GM19452 (cell line): ENCODE results near the gene ARHGAP5.

Experiments used
- ATAC-seq: cut with Tn5 transposase; IDR thresholded peaks from one replicate; pipeline ENCODE4 v1.9.1; 2021; ENCODE audit not compliant: unreplicated experiment

ARHGAP5 gene, protein sequence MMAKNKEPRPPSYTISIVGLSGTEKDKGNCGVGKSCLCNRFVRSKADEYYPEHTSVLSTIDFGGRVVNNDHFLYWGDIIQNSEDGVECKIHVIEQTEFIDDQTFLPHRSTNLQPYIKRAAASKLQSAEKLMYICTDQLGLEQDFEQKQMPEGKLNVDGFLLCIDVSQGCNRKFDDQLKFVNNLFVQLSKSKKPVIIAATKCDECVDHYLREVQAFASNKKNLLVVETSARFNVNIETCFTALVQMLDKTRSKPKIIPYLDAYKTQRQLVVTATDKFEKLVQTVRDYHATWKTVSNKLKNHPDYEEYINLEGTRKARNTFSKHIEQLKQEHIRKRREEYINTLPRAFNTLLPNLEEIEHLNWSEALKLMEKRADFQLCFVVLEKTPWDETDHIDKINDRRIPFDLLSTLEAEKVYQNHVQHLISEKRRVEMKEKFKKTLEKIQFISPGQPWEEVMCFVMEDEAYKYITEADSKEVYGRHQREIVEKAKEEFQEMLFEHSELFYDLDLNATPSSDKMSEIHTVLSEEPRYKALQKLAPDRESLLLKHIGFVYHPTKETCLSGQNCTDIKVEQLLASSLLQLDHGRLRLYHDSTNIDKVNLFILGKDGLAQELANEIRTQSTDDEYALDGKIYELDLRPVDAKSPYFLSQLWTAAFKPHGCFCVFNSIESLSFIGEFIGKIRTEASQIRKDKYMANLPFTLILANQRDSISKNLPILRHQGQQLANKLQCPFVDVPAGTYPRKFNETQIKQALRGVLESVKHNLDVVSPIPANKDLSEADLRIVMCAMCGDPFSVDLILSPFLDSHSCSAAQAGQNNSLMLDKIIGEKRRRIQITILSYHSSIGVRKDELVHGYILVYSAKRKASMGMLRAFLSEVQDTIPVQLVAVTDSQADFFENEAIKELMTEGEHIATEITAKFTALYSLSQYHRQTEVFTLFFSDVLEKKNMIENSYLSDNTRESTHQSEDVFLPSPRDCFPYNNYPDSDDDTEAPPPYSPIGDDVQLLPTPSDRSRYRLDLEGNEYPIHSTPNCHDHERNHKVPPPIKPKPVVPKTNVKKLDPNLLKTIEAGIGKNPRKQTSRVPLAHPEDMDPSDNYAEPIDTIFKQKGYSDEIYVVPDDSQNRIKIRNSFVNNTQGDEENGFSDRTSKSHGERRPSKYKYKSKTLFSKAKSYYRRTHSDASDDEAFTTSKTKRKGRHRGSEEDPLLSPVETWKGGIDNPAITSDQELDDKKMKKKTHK (N-terminal part only)

DNA sequence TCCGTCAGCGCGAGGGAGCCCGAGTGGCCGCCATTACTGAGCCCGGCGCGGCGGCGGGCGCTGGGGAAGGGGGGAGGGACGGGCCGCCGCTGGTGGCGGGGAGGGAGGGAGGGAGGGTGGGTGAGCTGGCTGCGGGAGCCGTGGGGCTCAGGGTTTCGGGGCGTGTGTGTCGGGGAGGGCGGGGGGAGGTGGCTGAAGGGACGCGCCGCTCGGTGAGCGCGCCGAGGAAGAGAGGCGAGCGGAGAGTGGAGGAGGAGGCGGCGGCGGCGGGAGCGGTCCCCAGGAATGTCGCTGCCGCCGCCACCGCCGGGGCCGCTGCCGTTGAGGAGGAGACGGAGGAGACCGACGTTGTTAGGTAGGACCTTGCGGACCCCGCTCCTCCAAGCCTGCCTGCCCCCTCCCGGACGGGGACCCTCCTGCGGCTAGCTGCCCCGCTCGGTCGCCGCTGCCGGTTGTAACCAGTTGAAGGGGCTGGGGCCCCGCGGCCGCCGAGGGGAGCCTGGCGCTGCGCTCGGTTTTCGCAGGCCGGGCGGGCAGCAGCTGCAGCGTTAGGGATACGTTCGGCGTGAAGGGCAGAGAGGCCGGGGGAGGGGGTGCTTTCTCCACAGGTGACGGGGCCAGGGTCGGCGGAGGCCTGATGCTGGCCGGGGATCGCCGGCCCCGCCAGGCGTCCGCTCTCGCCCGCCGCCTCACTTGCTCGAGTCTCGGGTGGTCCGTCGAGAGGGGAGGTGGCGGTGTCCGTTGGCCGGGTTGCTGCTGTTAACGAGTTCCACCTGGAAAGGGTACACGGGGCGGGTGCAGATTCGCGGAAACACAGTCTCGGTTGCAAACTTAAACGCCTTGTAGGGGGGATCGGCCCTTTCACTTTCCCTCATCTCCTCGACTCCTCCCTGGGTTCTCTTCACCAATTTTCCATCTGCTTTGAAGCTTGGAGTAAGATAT is at the start of gene ARHGAP5:
TSS of gene ARHGAP5 (plus strand) at position 224 of the 942 bp plus-strand sequence. CDS start 13,366 bp downstream, outside the sequence.
- ATAC-seq, result peak; percentile 40

DNA sequence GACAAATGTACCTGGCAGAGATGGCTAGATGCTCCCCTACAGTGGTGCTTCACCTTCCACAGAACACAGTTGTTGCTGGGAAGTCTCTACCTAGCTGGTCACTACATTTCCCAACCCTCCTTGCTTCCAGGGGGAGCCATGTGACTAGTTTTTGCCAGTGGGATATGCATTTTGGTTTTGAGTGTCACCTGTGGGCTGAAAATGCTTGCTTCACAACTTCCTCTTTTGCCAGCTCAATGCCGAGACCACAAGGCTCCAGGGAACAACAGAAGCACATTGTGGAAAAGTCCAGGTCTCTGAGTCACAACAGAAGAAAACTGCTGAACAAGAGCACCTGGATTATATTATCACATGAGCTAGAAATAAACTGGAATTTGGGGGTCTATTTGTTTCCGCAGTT is 48.5 kb upstream of the ARHGAP5 start:
- ATAC-seq, result no peak

- no peak for ATAC-seq
Measured at GRCh38 chr14:32033543-32033942, 43.6 kb upstream of the ARHGAP5 start.

DNA sequence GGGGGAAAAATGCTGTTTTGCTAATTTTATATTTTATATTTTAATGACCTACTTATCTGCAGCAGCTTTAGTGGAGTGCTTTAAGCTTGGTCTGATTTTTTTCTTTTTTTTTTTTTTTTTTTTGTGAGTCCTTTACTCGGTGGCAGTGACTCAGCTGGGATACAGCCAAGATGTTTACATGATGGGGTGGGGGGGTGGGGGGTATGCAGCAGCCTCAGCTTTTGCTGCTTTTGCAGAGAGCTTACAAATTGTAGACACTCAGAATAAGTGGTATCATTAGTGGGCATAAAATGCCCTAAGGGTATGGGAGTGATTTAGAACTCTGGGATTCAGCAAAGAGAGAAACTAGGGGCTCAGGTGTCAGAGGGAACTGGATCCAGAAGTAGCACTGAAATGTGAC is 38.2 kb upstream of the ARHGAP5 start:
- ATAC-seq, result no peak

- ATAC-seq, result no peak
Measured at GRCh38 chr14:32039401-32040030, 37.6 kb upstream of the ARHGAP5 start.

GRCh38 chr14:32043624-32044023 is 33.5 kb upstream of the ARHGAP5 start:
- ATAC-seq, result no peak

- no peak for ATAC-seq
Measured at GRCh38 chr14:32044454-32044853, 32.6 kb upstream of the ARHGAP5 start.

DNA sequence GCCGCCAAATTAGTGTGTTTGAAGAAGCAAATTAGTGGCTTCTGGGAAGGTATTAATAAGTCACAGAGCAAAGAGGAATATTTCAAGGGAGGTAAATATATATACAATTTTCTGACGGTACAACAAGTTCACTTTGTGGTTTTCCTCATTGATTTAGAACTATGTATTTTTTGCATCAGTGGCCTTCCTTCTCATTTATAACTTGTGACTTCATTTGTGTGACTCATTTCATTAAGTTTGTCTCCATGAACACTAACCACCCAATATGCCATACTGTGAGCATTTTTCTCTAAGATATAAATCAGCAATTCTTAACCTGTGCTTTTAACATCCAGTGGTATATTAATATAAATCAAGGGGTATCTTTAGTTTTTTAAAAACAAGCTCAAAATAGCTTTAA is 29.3 kb upstream of the ARHGAP5 start:
- ATAC-seq, result no peak

DNA sequence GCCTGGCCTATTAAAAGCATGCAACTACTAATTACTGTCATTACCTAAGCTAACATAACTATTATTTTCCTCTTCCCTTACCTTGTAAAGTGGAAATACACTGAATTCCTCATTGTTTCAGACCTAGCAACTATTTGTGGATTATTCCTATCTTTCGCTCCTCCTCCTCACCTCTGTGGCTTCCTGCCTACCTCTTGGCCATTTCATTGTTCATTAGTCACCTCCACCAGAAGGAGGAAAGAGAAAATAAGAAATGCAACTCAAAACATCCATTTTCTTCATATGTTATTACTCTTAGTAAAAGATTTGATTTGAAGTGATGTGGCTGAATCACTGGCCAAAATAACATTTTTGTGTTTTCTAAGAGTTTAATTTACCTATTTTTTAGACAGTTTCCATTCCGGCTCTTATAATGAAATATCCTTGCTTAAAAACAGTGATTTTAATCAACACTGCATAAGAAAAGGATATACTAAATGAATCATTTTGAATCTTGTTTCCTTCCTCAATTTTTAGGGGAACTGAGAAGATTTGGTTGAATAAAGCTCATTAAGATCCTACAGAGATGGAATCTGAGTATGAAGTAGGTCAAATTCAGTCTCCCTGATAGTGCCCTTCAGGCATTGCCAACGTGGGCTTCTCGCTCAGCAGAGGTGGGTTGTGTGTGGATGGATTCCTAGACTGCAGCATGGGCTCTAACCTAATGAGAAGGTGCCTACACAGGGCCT is 27.6 kb upstream of the ARHGAP5 start:
- no peak for ATAC-seq

- no peak for ATAC-seq
Measured at GRCh38 chr14:32050878-32051277, 26.2 kb upstream of the ARHGAP5 start.

GRCh38 chr14:32054536-32054935 is 22.6 kb upstream of the ARHGAP5 start:
- no peak for ATAC-seq

DNA sequence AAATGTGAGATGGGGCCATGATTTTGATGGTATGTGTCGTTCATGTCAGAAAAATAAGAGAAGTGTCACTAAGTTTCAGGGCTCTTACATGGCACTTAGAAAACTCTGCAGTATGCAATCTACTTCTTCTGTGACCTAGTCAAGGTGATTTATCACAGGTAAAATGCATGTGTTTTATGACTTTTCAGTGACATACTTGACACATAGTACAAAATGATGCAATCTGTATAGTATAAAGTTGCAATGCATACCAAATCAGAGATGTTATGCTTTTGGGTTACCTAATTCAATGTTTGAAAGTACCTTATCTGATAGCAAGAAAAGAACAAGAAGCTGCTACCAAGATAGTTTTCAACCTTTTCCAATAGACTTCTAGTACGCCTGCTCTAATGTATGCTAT is 21.9 kb upstream of the ARHGAP5 start:
- ATAC-seq, result no peak

- ATAC-seq, result no peak
Measured at GRCh38 chr14:32059702-32060101, 17.4 kb upstream of the ARHGAP5 start.

DNA sequence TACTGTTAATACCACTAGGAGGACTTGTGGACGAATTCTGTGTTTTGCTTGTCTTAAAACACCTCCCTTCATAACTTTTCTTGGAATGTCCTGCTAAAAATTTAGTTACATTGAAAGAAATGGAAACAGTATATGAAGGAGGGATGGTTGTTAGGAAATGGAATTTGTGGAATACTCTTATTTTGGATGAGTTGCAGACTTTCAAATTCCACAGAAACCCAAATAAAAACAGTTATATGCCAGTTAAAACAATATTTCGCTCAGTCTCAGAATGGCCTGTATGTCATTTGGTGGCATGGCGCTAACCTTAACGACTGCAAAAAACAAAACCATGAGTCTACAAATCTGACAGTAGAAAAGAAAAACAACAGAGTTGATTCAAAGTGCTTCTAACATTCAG is 12.2 kb upstream of the ARHGAP5 start:
- ATAC-seq, result no peak

- no peak for ATAC-seq
Measured at GRCh38 chr14:32068708-32069107, 8.4 kb upstream of the ARHGAP5 start.

DNA sequence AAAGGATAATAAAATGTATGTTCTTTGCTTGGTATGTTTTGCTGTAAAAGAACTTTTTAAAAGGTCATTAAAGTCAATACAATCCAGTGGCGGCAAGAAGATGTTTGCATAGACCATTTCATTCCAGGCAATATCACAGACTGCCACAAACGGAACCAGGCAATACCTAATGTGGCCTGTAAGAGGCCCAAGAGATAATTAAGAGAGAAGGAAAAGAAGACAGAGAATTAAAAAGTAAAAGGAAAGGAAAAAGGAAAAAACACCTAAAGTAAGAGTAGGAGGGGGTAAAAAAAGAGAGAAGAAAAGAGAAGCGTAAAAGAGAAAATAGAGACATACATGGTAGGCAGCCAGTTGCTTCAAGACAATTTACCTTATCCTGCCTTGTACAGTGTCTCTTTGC is 6.8 kb upstream of the ARHGAP5 start:
- no peak for ATAC-seq

DNA sequence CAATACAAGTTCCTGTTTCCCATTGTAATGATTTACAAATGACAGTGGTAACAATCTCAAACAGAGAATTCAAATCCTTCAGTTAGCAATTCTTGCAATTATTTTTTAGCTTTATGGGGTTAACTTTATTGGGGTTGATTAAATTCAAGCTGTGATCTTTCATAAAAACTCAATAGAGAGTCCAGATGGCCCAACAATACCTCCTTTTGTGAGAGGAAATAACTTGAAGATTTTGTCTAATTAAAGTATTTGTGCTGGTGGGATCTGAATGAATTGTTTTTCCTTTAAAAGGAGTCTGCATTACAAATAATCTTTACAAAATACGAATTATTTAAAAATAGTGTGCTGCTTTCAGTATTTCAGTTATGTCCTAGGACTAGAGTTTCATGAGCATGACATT is 4.4 kb upstream of the ARHGAP5 start:
- no peak for ATAC-seq

GRCh38 chr14:32073537-32074189 is 3.4 kb upstream of the ARHGAP5 start:
- ATAC-seq, result no peak
